Measurements from ENCODE around the gene FAM241B.

The FAM241B gene

DNA sequence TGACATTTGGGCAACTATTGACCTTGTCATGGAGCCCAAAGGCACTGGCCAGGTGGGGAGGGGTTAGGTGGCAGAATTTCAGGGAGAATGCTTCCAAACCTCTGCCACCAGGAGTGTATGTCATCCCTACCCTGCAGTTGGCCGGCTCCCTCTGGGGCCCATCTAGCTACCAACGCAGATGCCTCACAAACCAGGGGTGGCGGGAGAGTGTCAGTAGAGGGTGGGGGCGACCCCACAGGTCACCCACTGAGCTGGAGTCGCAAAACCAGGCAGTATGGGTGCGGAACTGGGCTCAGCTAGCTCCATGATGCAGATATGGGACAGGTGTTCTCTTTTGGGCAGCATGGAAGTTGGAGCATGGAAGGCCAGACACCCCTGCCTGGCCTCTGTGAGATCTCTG, 51.4 kb downstream of the FAM241B start:
- no peak for DNase-seq (ENCODE audit: low read depth, low spot score)
- TF ChIP-seq, protein P1, sequence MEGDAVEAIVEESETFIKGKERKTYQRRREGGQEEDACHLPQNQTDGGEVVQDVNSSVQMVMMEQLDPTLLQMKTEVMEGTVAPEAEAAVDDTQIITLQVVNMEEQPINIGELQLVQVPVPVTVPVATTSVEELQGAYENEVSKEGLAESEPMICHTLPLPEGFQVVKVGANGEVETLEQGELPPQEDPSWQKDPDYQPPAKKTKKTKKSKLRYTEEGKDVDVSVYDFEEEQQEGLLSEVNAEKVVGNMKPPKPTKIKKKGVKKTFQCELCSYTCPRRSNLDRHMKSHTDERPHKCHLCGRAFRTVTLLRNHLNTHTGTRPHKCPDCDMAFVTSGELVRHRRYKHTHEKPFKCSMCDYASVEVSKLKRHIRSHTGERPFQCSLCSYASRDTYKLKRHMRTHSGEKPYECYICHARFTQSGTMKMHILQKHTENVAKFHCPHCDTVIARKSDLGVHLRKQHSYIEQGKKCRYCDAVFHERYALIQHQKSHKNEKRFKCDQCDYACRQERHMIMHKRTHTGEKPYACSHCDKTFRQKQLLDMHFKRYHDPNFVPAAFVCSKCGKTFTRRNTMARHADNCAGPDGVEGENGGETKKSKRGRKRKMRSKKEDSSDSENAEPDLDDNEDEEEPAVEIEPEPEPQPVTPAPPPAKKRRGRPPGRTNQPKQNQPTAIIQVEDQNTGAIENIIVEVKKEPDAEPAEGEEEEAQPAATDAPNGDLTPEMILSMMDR (IDR thresholded peaks at IDR 0.05; ENCODE audit: low read depth, low read length) = no peak
- in situ Hi-C loops (cut with HindIII; ENCODE audit: low sequenced_read_pairs) = no loop called here
- H3K4me3 ChIP-seq (ENCODE audit: low read depth, low read length) = no peak overlapping the region

DNA sequence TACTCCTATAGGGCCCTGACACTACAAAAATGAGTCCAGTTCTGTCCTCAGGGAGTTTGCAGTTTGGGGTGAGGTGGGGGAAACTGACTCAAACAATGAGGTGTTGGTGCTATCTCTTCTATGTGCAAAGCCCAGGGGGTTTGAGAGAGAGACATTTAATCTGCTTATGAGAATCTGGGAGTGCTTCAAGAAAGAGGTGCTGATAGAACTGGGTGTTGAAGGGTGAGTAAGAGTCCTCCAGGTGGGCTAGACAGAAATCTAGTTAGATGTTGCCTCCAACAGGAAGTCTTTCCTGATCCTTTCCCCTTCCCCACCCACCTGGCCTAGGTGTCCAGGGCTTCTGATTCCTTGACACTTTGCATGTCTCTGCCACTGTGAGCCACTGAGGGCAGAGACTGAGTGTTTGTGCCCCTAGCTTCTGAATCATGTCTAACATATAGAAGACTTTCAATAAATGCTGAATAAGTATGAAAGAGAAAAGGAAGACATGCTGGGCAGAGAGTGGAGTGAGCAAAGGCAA, 53.0 kb downstream of the FAM241B start:
- in situ Hi-C loops (cut with HindIII; ENCODE audit: low sequenced_read_pairs) = no loop called here
- TF ChIP-seq, protein P1 (IDR thresholded peaks at IDR 0.05; ENCODE audit: low read depth, low read length) = no peak
- DNase-seq (ENCODE audit: low read depth, low spot score) = no peak
- no peak overlapping the region for H3K4me3 ChIP-seq (ENCODE audit: low read depth, low read length)

All from astrocyte of the spinal cord (primary cell).